Transverse colon (tissue), 4 donors: ENCODE results near the gene EBF3. TPM values are rescaled to one million over a fixed set of nuclear protein-coding genes. Genes with fewer than 3 reads are reported as not detected.

Experiments used
- DNase-seq: peaks from one replicate; pipeline ENCODE4 v3.0.0-alpha.2; 2019
- H3K27ac ChIP-seq, 4 donors: fragments of 200-600 bp; sonication (generic); 2 replicates each; pipeline ENCODE4 v1.5.1; 2016 to 2018; ENCODE audit warnings: inconsistent platforms in 4 of 4
- H3K27me3 ChIP-seq: fragments of 200-600 bp; sonication (generic); 2 replicates; pipeline ENCODE4 v1.5.1; 2017; ENCODE audit warnings: inconsistent platforms
- H3K36me3 ChIP-seq, 4 donors: fragments of 200-600 bp; sonication (generic); 2 replicates each; pipeline ENCODE4 v1.5.1; 2017 to 2019; ENCODE audit warnings: inconsistent platforms in 4 of 4
- H3K4me1 ChIP-seq, 4 donors: fragments of 200-600 bp; sonication (generic); 2 replicates each; pipeline ENCODE4 v1.5.1; 2017 to 2020; ENCODE audit warnings: inconsistent platforms in 4 of 4
- H3K4me3 ChIP-seq, 4 donors: fragments of 200-600 bp; sonication (generic); 1 replicate in 1 of 4; 2 replicates in 3 of 4; pipeline versions ENCODE4 v1.5.1 to v1.6.1; 2017 to 2019; ENCODE audit warnings: inconsistent platforms in 4 of 4
- H3K9me3 ChIP-seq, 2 donors: fragments of 200-600 bp; sonication (generic); 2 replicates each; pipeline ENCODE4 v1.5.1; 2017 to 2019; ENCODE audit warnings: inconsistent platforms in 2 of 2
- CTCF ChIP-seq, 5 experiments: fragments of 200-600 bp in 3 of 5; fragments of 450-650 bp in 2 of 5; sonication (generic) in 3 of 5; IDR thresholded peaks; 1 replicate in 2 of 5; 2 replicates in 3 of 5; pipeline ENCODE4 v1.5.1; 2016 to 2017; ENCODE audit warnings: antibody characterized with exemption in 5 of 5, inconsistent platforms in 3 of 5, mild to moderate bottlenecking in 2 of 5, moderate library complexity in 1 of 5
- EP300 ChIP-seq: sonication (generic); formaldehyde crosslinking; IDR thresholded peaks from one replicate; pipeline ENCODE4 v1.6.1; 2017; ENCODE audit warnings: antibody characterized with exemption, low read depth
- POLR2A ChIP-seq: fragments of 450-650 bp; IDR thresholded peaks from one replicate; pipeline ENCODE4 v1.6.1; 2016; ENCODE audit warnings: antibody characterized with exemption, mild to moderate bottlenecking, moderate library complexity
- POLR2AphosphoS5 ChIP-seq, 3 donors: sonication (generic); formaldehyde crosslinking; IDR thresholded peaks; one replicate each; pipeline ENCODE4 v1.6.1; 2016; ENCODE audit warnings: antibody characterized with exemption in 3 of 3
- WGBS, 2 donors: methylation state at CpG; one replicate each; pipeline ENCODE4 v1.1.5; 2018; ENCODE audit warnings: low coverage in 1 of 2; 5-methylcytosine and 5-hydroxymethylcytosine counted together
- in situ Hi-C, 4 donors: fragments of 200-750 bp; cut with MboI; loops; one replicate each; pipeline versions ENCODE4 v1.15.0 to v1.15.1; 2017; ENCODE audit warnings: low sequenced_read_pairs in 3 of 4, low pct_ligation_motif_present in 1 of 4, low pct_unique_long_range_greater_than_20kb in 1 of 4
- intact Hi-C: fragments of 100-400 bp; cut with DNase I; formaldehyde crosslinking; loops from one replicate; pipeline ENCODE4 v1.15.1; 2023; ENCODE audit warnings: low total_unique reads
- total RNA-seq, 4 donors: library from RNA; depleted of rRNA; stranded (reverse); fragments of >200 nt; gene quantifications; one replicate each; pipeline ENCODE4 v1.1.0, GENCODE V29; 2016

EBF3 gene
- total RNA-seq, 4 donors from 2014 or later, result 0.37 to 6.6 (median 1.0) TPM

GRCh38 chr10:129790715-129791446, 173.2 kb downstream of the EBF3 start:
- TF ChIP-seq POLR2AphosphoS5 (IDR thresholded peaks at IDR 0.05) (no peak), POLR2A (no peak), CTCF (IDR thresholded peaks at IDR 0.05) (no peak), EP300 (no peak)
- H3K27ac ChIP-seq, result no peak overlapping the region
- H3K4me3 ChIP-seq, result no peak overlapping the region
- peaks cover 0 to 7% of the 10 kb centered on the region in 2 donors for H3K9me3 ChIP-seq
- intact Hi-C loops, result no loop called here
- H3K36me3 ChIP-seq, result no peaks in the 10 kb centered on the region
- WGBS, 2 donors, result 81 to 91% methylated on average over 9 to 17 of the region's 17 CpGs
- no peak for DNase-seq
- H3K4me1 ChIP-seq, result no peaks in the 10 kb centered on the region
- no peaks in the 10 kb centered on the region for H3K27me3 ChIP-seq
- in situ Hi-C loops, result no loop called here

- no peaks in the 10 kb centered on the region for H3K36me3 ChIP-seq
- TF ChIP-seq CTCF (IDR thresholded peaks at IDR 0.05) (no peak), EP300 (no peak), POLR2AphosphoS5 (IDR thresholded peaks at IDR 0.05) (no peak), POLR2A (no peak)
- no peak overlapping the region for H3K27ac ChIP-seq
- DNase-seq, result no peak
- H3K4me1 ChIP-seq, result no peaks in the 10 kb centered on the region
- intact Hi-C loops, result no loop called here
- H3K27me3 ChIP-seq, result no peaks in the 10 kb centered on the region
- peaks cover 0 to 7% of the 10 kb centered on the region in 2 donors for H3K9me3 ChIP-seq
- WGBS, 2 donors, result 90% methylated on average over 9 of the region's 10 CpGs; no CpG with 5 or more reads in 1 of the 2 donors
- in situ Hi-C loops, result no loop called here
- no peak overlapping the region for H3K4me3 ChIP-seq
Measured at GRCh38 chr10:129788215-129788614, 175.9 kb downstream of the EBF3 start.

- Histone ChIP-seq H3K27me3 (no peaks in the 10 kb centered on the region), H3K36me3 (no peaks in the 10 kb centered on the region), H3K4me1 (no peaks in the 10 kb centered on the region), H3K9me3 (peaks cover 0 to 7% of the 10 kb centered on the region in 2 donors), H3K27ac (no peak overlapping the region), H3K4me3 (no peak overlapping the region)
- TF ChIP-seq CTCF (IDR thresholded peaks at IDR 0.05) (no peak), POLR2AphosphoS5 (IDR thresholded peaks at IDR 0.05) (no peak), EP300 (no peak)
- in situ Hi-C loops, result no loop called here
- 77 to 89% methylated on average over 3 to 5 of the region's 5 CpGs for whole genome bisulfite sequencing, 2 donors
- no peak for DNase-seq
- intact Hi-C loops, result no loop called here
Measured at GRCh38 chr10:129787557-129787956, 176.5 kb downstream of the EBF3 start.

GRCh38 chr10:129786216-129786615, 177.9 kb downstream of the EBF3 start:
- WGBS, 2 donors, result 67 to 70% methylated on average over 8 to 10 of the region's 10 CpGs
- no peaks in the 10 kb centered on the region for H3K4me1 ChIP-seq
- DNase-seq, result no peak
- in situ Hi-C loops, result no loop called here
- intact Hi-C loops, result no loop called here
- H3K27ac ChIP-seq, result no peak overlapping the region
- no peak for TF ChIP-seq EP300
- no peak overlapping the region for H3K4me3 ChIP-seq
- H3K27me3 ChIP-seq, result no peaks in the 10 kb centered on the region
- H3K36me3 ChIP-seq, result no peaks in the 10 kb centered on the region
- peaks cover 0 to 7% of the 10 kb centered on the region in 2 donors for H3K9me3 ChIP-seq

GRCh38 chr10:129785536-129785981, 178.5 kb downstream of the EBF3 start:
- 80% methylated on average over 14 of the region's 16 CpGs; no CpG with 5 or more reads in 1 of the 2 donors for WGBS, 2 donors
- DNase-seq, result no peak
- Histone ChIP-seq H3K36me3 (no peaks in the 10 kb centered on the region), H3K27me3 (no peaks in the 10 kb centered on the region), H3K4me1 (no peaks in the 10 kb centered on the region), H3K9me3 (peaks cover 0 to 7% of the 10 kb centered on the region in 2 donors), H3K27ac (no peak overlapping the region), H3K4me3 (no peak overlapping the region)
- TF ChIP-seq CTCF (IDR thresholded peaks at IDR 0.05) (no peak), POLR2AphosphoS5 (IDR thresholded peaks at IDR 0.05) (no peak), EP300 (no peak), POLR2A (no peak)
- intact Hi-C loops, result no loop called here
- in situ Hi-C loops, result no loop called here
